IPS-20b (cell line): Measurements from ENCODE around the gene HCAR3.
"Not testable (repeated sequence)": the region's sequence is repeated elsewhere in the genome, so short reads cannot be mapped to it uniquely, and the experiment has no call there.

Experiments used
- H3K27ac ChIP-seq: one replicate; pipeline ENCODE4 v1.5.1; 2013; ENCODE audit warnings: low read length
- H3K27me3 ChIP-seq: 2 replicates; pipeline ENCODE4 v1.6.1; 2013; ENCODE audit warnings: mild to moderate bottlenecking, low read length, inconsistent platforms; ENCODE audit not compliant: insufficient read depth
- H3K36me3 ChIP-seq: 2 replicates; pipeline ENCODE4 v1.6.1; 2013; ENCODE audit warnings: low read depth, mild to moderate bottlenecking, inconsistent platforms, low read length, moderate library complexity; ENCODE audit not compliant: insufficient read depth
- H3K4me1 ChIP-seq: 2 replicates; pipeline ENCODE4 v1.6.1; 2013; ENCODE audit warnings: mild to moderate bottlenecking, control low read depth, inconsistent platforms, low read length, moderate library complexity; ENCODE audit not compliant: insufficient read depth
- H3K4me3 ChIP-seq: 2 replicates; pipeline ENCODE4 v1.5.1; 2013; ENCODE audit warnings: mild to moderate bottlenecking, low read length, inconsistent platforms
- H3K9ac ChIP-seq: 2 replicates; pipeline ENCODE4 v1.6.1; 2013; ENCODE audit warnings: low read depth, mild to moderate bottlenecking, inconsistent platforms, low read length, moderate library complexity
- H3K9me3 ChIP-seq: 2 replicates; pipeline ENCODE4 v1.6.1; 2013; ENCODE audit warnings: mild to moderate bottlenecking, low read depth, low read length, inconsistent platforms; ENCODE audit not compliant: insufficient read depth

HCAR3 gene

GRCh38 chr12:122686538-122686937 lies 30.1 kb downstream of the HCAR3 start:
- H3K4me3 ChIP-seq, result no peak overlapping the region
- H3K27me3 ChIP-seq, result peaks cover 8% of the 10 kb centered on the region; the same call in 1 of the 2 replicates
- H3K9ac ChIP-seq, result no peak overlapping the region
- H3K36me3 ChIP-seq, result no peaks in the 10 kb centered on the region
- no peaks in the 10 kb centered on the region for H3K9me3 ChIP-seq
- H3K4me1 ChIP-seq, result no peaks in the 10 kb centered on the region
- no peak overlapping the region for H3K27ac ChIP-seq

- Histone ChIP-seq H3K9ac (no peak overlapping the region), H3K27me3 (peaks cover 8% of the 10 kb centered on the region; the same call in 1 of the 2 replicates), H3K27ac (no peak overlapping the region), H3K4me1 (no peaks in the 10 kb centered on the region), H3K4me3 (no peak overlapping the region), H3K36me3 (no peaks in the 10 kb centered on the region), H3K9me3 (no peaks in the 10 kb centered on the region)
These were observed 32.3 kb downstream of the HCAR3 start for GRCh38 chr12:122684297-122684813.

GRCh38 chr12:122681814-122682213 lies 34.8 kb downstream of the HCAR3 start:
- no peaks in the 10 kb centered on the region for H3K9me3 ChIP-seq
- H3K9ac ChIP-seq, result no peak overlapping the region
- H3K4me1 ChIP-seq, result no peaks in the 10 kb centered on the region
- no peaks in the 10 kb centered on the region for H3K36me3 ChIP-seq
- H3K27ac ChIP-seq, result no peak overlapping the region
- peaks cover 8% of the 10 kb centered on the region; the same call in 1 of the 2 replicates for H3K27me3 ChIP-seq
- no peak overlapping the region for H3K4me3 ChIP-seq

- not testable (repeated sequence) for H3K4me3 ChIP-seq, H3K27ac ChIP-seq, H3K36me3 ChIP-seq, H3K4me1 ChIP-seq, H3K9ac ChIP-seq, H3K27me3 ChIP-seq, H3K9me3 ChIP-seq
These were observed 35.6 kb downstream of the HCAR3 start for GRCh38 chr12:122680989-122681388.

DNA sequence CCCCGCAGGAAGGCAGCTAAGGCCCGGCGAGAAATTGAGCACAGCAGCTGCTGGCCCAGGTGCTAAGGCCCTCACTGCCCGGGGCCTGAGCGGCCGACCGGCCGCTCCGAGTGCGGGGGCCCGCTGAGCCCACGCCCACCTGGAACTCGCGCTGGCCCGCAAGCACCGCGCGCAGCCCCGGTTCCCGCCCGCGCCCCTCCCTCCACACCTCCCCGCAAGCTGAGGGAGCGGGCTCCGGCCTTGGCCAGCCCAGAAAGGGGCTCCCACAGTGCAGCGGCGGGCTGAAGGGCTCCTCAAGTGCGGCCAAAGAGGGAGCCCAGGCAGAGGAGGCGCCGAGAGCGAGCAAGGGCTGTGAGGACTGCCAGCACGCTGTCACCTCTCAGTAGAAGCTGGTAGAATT lies 39.8 kb downstream of the HCAR3 start:
- not testable (repeated sequence) for H3K9ac ChIP-seq, H3K9me3 ChIP-seq, H3K4me1 ChIP-seq, H3K4me3 ChIP-seq, H3K27ac ChIP-seq, H3K36me3 ChIP-seq, H3K27me3 ChIP-seq

DNA sequence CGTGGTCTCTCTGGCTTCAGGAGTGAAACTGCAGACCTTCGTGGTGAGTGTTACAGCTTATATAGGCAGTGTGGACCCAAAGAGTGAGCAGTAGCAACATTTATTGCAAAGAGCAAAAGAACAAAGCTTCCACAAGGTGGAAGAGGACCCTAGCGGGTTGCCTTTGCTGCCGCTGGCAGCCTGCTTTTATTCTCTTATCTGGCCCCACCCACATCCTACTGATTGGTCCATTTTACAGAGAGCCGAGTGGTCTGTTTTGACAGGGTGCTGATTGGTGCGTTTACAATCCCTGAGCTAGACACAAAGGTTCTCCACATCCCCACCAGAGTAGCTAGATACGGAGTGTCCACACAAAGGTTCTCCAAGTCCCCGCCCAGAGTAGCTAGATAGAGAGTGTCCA lies 40.6 kb downstream of the HCAR3 start:
- not testable (repeated sequence) for H3K4me1 ChIP-seq, H3K9me3 ChIP-seq, H3K4me3 ChIP-seq, H3K27me3 ChIP-seq, H3K36me3 ChIP-seq, H3K27ac ChIP-seq, H3K9ac ChIP-seq

GRCh38 chr12:122672515-122672914 lies 44.1 kb downstream of the HCAR3 start:
- no peaks in the 10 kb centered on the region for H3K36me3 ChIP-seq
- H3K27ac ChIP-seq, result no peak overlapping the region
- H3K4me3 ChIP-seq, result no peak overlapping the region
- H3K9ac ChIP-seq, result no peak overlapping the region
- peaks cover 5% of the 10 kb centered on the region; the same call in 1 of the 2 replicates for H3K4me1 ChIP-seq
- no peaks in the 10 kb centered on the region for H3K27me3 ChIP-seq
- no peaks in the 10 kb centered on the region for H3K9me3 ChIP-seq

DNA sequence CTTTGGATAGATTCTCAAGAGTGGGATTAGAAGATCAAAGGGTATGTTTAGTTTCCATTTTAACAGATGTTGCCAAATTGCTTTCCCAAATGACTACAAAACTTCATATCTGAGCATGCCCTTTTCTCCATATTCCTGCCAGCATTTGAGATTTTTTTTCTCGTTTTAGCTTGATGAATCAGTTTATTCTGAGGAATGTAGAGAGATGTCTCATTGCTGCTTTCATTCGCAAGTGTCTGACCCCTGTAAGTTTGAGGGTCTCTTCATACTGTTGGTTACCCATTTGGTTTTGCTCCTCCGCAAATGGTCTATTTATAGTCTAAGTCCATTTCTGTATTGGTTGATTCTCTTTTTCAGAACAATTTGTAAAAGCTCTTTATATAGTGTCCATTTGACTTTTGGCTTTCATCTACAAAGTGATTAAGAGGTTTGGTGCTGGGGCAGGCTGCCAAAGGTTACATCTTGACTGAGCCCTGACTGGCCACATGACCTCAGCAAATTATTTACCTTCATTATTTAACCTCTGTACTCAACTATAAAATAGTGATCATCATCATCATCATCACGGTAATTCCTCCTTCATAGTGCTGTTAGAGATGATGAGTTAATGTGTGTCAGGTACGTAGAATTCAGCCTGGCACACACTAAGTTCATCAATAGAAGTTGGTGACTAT lies 47.1 kb downstream of the HCAR3 start:
- no peaks in the 10 kb centered on the region for H3K36me3 ChIP-seq
- no peaks in the 10 kb centered on the region for H3K27me3 ChIP-seq
- no peaks in the 10 kb centered on the region for H3K9me3 ChIP-seq
- no peak overlapping the region for H3K9ac ChIP-seq
- no peak overlapping the region for H3K4me3 ChIP-seq
- peaks cover 5% of the 10 kb centered on the region; the same call in 1 of the 2 replicates for H3K4me1 ChIP-seq
- no peak overlapping the region for H3K27ac ChIP-seq

DNA sequence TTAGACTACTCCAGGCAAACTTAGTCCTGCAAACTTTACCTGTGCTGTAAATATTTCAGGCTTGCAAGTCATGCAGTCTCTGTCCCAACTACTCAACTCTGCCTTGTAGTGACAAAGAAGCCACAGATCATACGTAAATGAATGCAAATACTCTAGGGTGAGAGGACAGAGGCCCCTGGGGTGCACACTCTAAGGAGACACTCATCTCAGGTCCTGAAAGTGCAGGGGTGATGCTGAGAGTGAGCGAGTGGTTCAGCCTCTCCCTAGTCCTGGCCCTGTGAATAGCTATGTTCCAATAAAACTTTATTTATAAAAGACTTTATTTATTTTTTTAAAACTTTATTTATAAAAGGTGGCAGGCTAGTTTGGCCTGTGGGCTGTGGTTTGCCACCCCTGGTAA lies 48.3 kb downstream of the HCAR3 start:
- Histone ChIP-seq H3K9ac (no peak overlapping the region), H3K27me3 (no peaks in the 10 kb centered on the region), H3K9me3 (no peaks in the 10 kb centered on the region), H3K4me3 (no peak overlapping the region), H3K4me1 (peaks cover 5% of the 10 kb centered on the region; the same call in 1 of the 2 replicates), H3K36me3 (no peaks in the 10 kb centered on the region), H3K27ac (no peak overlapping the region)

DNA sequence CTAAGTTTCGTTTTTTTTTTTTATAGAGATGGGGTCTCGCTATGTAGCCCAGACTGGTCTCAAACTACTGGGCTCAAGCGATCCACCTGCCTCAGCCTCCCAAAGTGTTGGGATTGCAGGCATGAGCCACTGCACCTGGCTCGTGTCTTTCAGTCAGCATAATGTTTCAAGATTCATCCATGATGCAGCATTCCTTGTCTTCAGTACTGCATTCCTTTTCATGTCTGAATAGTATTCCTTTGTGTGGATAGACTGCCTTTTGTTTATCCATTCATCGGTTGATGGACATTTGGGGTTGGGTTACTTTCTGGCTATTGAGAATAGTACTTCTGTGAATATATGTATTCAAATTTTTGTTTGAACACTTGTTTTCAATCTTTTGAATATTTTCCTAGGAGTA lies 50.9 kb downstream of the HCAR3 start:
- H3K4me1 ChIP-seq, result no peaks in the 10 kb centered on the region
- no peaks in the 10 kb centered on the region for H3K27me3 ChIP-seq
- H3K36me3 ChIP-seq, result no peaks in the 10 kb centered on the region
- no peak overlapping the region for H3K27ac ChIP-seq
- H3K4me3 ChIP-seq, result no peak overlapping the region
- H3K9me3 ChIP-seq, result no peaks in the 10 kb centered on the region
- no peak overlapping the region for H3K9ac ChIP-seq

GRCh38 chr12:122665349-122665748 lies 51.3 kb downstream of the HCAR3 start:
- no peak overlapping the region for H3K27ac ChIP-seq
- no peaks in the 10 kb centered on the region for H3K27me3 ChIP-seq
- H3K36me3 ChIP-seq, result no peaks in the 10 kb centered on the region
- no peaks in the 10 kb centered on the region for H3K4me1 ChIP-seq
- no peak overlapping the region for H3K9ac ChIP-seq
- H3K9me3 ChIP-seq, result no peaks in the 10 kb centered on the region
- H3K4me3 ChIP-seq, result no peak overlapping the region
